Endothelial cell of umbilical vein (primary cell): ENCODE data around the gene MAT1A. TPM values are rescaled to one million over a fixed set of nuclear protein-coding genes. Genes with fewer than 3 reads are reported as not detected.

Source experiments
- BruUV-seq: library from RNA; stranded (reverse); fragments of 400-500 nt; replicated peaks from 2 replicates; lab custom pipeline; 2021; lab: Mats Ljungman, UMichigan
- CTCF ChIA-PET: fragments of 300-600, 350-600 bp; sonication (Branson Sonifier 250); formaldehyde crosslinking; loops from one replicate; lab custom pipeline; 2021; ENCODE audit warnings: antibody characterized with exemption, inconsistent platforms; lab: Charles Lee
- POLR2A ChIA-PET: fragments of 300-600, 350-600 bp; sonication (Branson Sonifier 250); formaldehyde crosslinking; loops from one replicate; lab custom pipeline; 2021; ENCODE audit warnings: antibody characterized with exemption, inconsistent platforms; lab: Charles Lee
- DNase-seq: peaks from one replicate; pipeline ENCODE4 v3.0.0-alpha.2; 2011; ENCODE audit warnings: low read depth, low spot score
- FAIRE-seq: peaks from 2 replicates; lab custom pipeline; 2011; peaks lifted over from hg19 to GRCh38; lab: Jason Lieb, UNC
- H2AFZ ChIP-seq: 2 replicates; pipeline ENCODE4 v1.6.0; 2012; ENCODE audit warnings: low read depth, low read length, control low read depth, inconsistent platforms
- H3K27ac ChIP-seq: 2 replicates; pipeline ENCODE4 v1.5.1; 2011; ENCODE audit warnings: low read depth, mild to moderate bottlenecking, control low read depth, low read length, moderate library complexity; ENCODE audit not compliant: insufficient read depth
- H3K27me3 ChIP-seq, 2 experiments: 2 replicates each; pipeline versions ENCODE4 v1.6.0 to v1.6.1; 2011; ENCODE audit warnings: low read length in 2 of 2, mixed read lengths in 1 of 2; ENCODE audit not compliant: control insufficient read depth in 2 of 2, insufficient read depth in 2 of 2
- H3K36me3 ChIP-seq, 2 experiments: 2 replicates in 1 of 2; 3 replicates in 1 of 2; pipeline ENCODE4 v1.5.1; 2011; ENCODE audit warnings: low read length in 2 of 2, mild to moderate bottlenecking in 1 of 2, moderate library complexity in 1 of 2; ENCODE audit not compliant: control insufficient read depth in 2 of 2, insufficient read depth in 2 of 2; ENCODE audit errors: extremely low read depth in 1 of 2
- H3K4me1 ChIP-seq: 3 replicates; pipeline ENCODE4 v1.5.1; 2011; ENCODE audit warnings: mild to moderate bottlenecking, low read length; ENCODE audit not compliant: control insufficient read depth, insufficient read depth; ENCODE audit errors: extremely low read depth
- H3K4me2 ChIP-seq: 2 replicates; pipeline ENCODE4 v1.6.1; 2011; ENCODE audit warnings: low read length, control low read depth, mixed read lengths; ENCODE audit not compliant: insufficient read depth
- H3K4me3 ChIP-seq, 3 experiments: fragments of 200-600 bp in 1 of 3; sonication (generic), shearing (Covaris generic) in 1 of 3; replicated peaks in 1 of 3; 2 replicates each; pipeline ENCODE4 v1.5.1; 2011 to 2016; ENCODE audit warnings: control low read depth in 3 of 3, low read length in 3 of 3, mild to moderate bottlenecking in 2 of 3, inconsistent platforms in 1 of 3, low read depth in 1 of 3, moderate library complexity in 1 of 3; ENCODE audit not compliant: insufficient read depth in 1 of 3
- H3K79me2 ChIP-seq: 2 replicates; pipeline ENCODE4 v1.6.0; 2012; ENCODE audit warnings: low read length, inconsistent platforms; ENCODE audit not compliant: control insufficient read depth, insufficient read depth
- H3K9ac ChIP-seq: replicated peaks from 2 replicates; pipeline ENCODE3; 2011; ENCODE audit warnings: low read length, control low read depth; ENCODE audit not compliant: insufficient read depth; ENCODE audit errors: extremely low read depth
- H3K9me1 ChIP-seq: replicated peaks from 3 replicates; pipeline ENCODE4 v1.6.0; 2011; ENCODE audit warnings: mild to moderate bottlenecking, low read length; ENCODE audit not compliant: control insufficient read depth, insufficient read depth; ENCODE audit errors: extremely low read depth
- H3K9me3 ChIP-seq: replicated peaks from 2 replicates; pipeline ENCODE4 v1.5.1; 2012; ENCODE audit warnings: low read length, inconsistent platforms; ENCODE audit not compliant: control insufficient read depth, insufficient read depth
- H4K20me1 ChIP-seq: replicated peaks from 2 replicates; pipeline ENCODE3; 2011; ENCODE audit warnings: mild to moderate bottlenecking, low read length; ENCODE audit not compliant: control insufficient read depth, insufficient read depth; ENCODE audit errors: extremely low read depth
- CTCF ChIP-seq, 2 donors: IDR thresholded peaks; 1 replicate in 1 of 2; 2 replicates in 1 of 2; pipeline ENCODE4 v1.5.1; 2011; ENCODE audit warnings: low read length in 2 of 2, mild to moderate bottlenecking in 2 of 2, moderate library complexity in 2 of 2, control low read depth in 1 of 2, inconsistent platforms in 1 of 2, low read depth in 1 of 2; ENCODE audit not compliant: insufficient read depth in 1 of 2; ENCODE audit errors: extremely low read depth in 1 of 2
- EZH2 ChIP-seq: IDR thresholded peaks from 2 replicates; pipeline ENCODE4 v1.6.1; 2012; ENCODE audit warnings: borderline replicate concordance, low read depth, mild to moderate bottlenecking, moderate library complexity, low read length, inconsistent platforms; ENCODE audit not compliant: severe bottlenecking
- FOS ChIP-seq: IDR thresholded peaks from 2 replicates; pipeline ENCODE4 v1.6.1; 2011; ENCODE audit warnings: mild to moderate bottlenecking, low read length, moderate library complexity, borderline replicate concordance; ENCODE audit not compliant: insufficient read depth
- GATA2 ChIP-seq: IDR thresholded peaks from 2 replicates; pipeline ENCODE4 v1.7.0; 2011; ENCODE audit warnings: low read depth, mild to moderate bottlenecking, moderate library complexity, mixed read lengths, low read length; ENCODE audit not compliant: insufficient read length, insufficient read depth
- JUN ChIP-seq: IDR thresholded peaks from 2 replicates; pipeline ENCODE4 v1.6.1; 2011; ENCODE audit warnings: borderline replicate concordance, low read depth; ENCODE audit not compliant: insufficient read length, insufficient read depth
- MAX ChIP-seq: IDR thresholded peaks from 2 replicates; pipeline ENCODE4 v1.6.1; 2011; ENCODE audit not compliant: insufficient read depth, insufficient read length
- MYC ChIP-seq: IDR thresholded peaks from one replicate; pipeline ENCODE4 v1.6.1; 2011; ENCODE audit warnings: mild to moderate bottlenecking, low read depth, low read length
- POLR2A ChIP-seq: IDR thresholded peaks from 2 replicates; pipeline ENCODE4 v1.6.1; 2012; ENCODE audit warnings: low read depth, mild to moderate bottlenecking, control low read depth, low read length
- POLR2AphosphoS5 ChIP-seq: IDR thresholded peaks from 2 replicates; pipeline ENCODE4 v1.6.1; 2012; ENCODE audit warnings: low read depth, mild to moderate bottlenecking, control low read depth, low read length, moderate library complexity; ENCODE audit not compliant: insufficient read depth
- dilution Hi-C: fragments of 300-500 bp; cut with MboI; formaldehyde crosslinking; loops from one replicate; pipeline ENCODE4 v1.15.0; 2019; ENCODE audit warnings: low sequenced_read_pairs; ENCODE audit not compliant: extremely low pct_ligation_motif_present
- intact Hi-C: fragments of 100-400 bp; cut with micrococcal nuclease; formaldehyde crosslinking; loops from one replicate; pipeline ENCODE4 v1.10.0; 2022
- polyA plus RNA-seq, 4 experiments: library from polyadenylated mRNA; depleted of rRNA in 3 of 4; stranded (reverse) in 3 of 4; unstranded in 1 of 4; fragments of >200 nt; gene quantifications; 2 replicates each; pipeline versions ENCODE4 v1.2.1 to v1.2.3, GENCODE V29; 2011 to 2012; ENCODE audit warnings: missing spikeins in 1 of 4
- total RNA-seq: library from RNA; stranded (reverse); gene quantifications from 2 replicates; pipeline ENCODE4 v1.2.3, GENCODE V29; 2021

MAT1A gene
- total and polyA plus RNA-seq, 2 donors (not counting 3 experiments of a cell fraction or from before 2014, with no cell fraction given): not detected

- FAIRE-seq (no peak), DNase-seq (no peak)
- intact Hi-C loops: no loop called here
- H4K20me1 ChIP-seq: no peaks in the 10 kb centered on the region
- H3K4me2 ChIP-seq: no peak overlapping the region
- ChIA-PET CTCF (no interaction called here), POLR2A (no interaction called here)
- H3K9ac ChIP-seq: no peak overlapping the region
- no peaks in the 10 kb centered on the region for H3K79me2 ChIP-seq
- no peaks in the 10 kb centered on the region for H3K27me3 ChIP-seq
- no peak overlapping the region for H3K27ac ChIP-seq
- dilution Hi-C loops: no loop called here
- no peak for TF ChIP-seq JUN
- no peak for TF ChIP-seq MYC
- no peak for TF ChIP-seq CTCF (IDR thresholded peaks at IDR 0.05; ENCODE audit: extremely low read depth in 1 of 2, insufficient read depth in 1 of 2, low read depth in 1 of 2, low read length in 2 of 2)
- no peak for TF ChIP-seq EZH2
- TF ChIP-seq GATA2: no peak
- no peak for TF ChIP-seq POLR2AphosphoS5
- TF ChIP-seq POLR2A: no peak
- TF ChIP-seq MAX: no peak
- no peak for TF ChIP-seq FOS
- no peaks in the 10 kb centered on the region for H3K9me3 ChIP-seq
- H3K9me1 ChIP-seq: no peaks in the 10 kb centered on the region
- H3K4me3 ChIP-seq: no peak overlapping the region
- no TSS peak for BruUV-seq
- H3K36me3 ChIP-seq: no peaks in the 10 kb centered on the region
- H3K4me1 ChIP-seq: no peaks in the 10 kb centered on the region
- no peak overlapping the region for H2AFZ ChIP-seq
Measured at GRCh38 chr10:80281784-80282765, 7.4 kb downstream of the MAT1A start.
